ENCODE results near the gene PLXNA4.

GRCh38 chr7:132317701-132318351 lies 258.4 kb downstream of the PLXNA4 start:
- TF ChIP-seq POLR2A (IDR thresholded peaks at IDR 0.05; ENCODE audit: extremely low read depth, insufficient read length), result no peak
- TF ChIP-seq, protein P1, sequence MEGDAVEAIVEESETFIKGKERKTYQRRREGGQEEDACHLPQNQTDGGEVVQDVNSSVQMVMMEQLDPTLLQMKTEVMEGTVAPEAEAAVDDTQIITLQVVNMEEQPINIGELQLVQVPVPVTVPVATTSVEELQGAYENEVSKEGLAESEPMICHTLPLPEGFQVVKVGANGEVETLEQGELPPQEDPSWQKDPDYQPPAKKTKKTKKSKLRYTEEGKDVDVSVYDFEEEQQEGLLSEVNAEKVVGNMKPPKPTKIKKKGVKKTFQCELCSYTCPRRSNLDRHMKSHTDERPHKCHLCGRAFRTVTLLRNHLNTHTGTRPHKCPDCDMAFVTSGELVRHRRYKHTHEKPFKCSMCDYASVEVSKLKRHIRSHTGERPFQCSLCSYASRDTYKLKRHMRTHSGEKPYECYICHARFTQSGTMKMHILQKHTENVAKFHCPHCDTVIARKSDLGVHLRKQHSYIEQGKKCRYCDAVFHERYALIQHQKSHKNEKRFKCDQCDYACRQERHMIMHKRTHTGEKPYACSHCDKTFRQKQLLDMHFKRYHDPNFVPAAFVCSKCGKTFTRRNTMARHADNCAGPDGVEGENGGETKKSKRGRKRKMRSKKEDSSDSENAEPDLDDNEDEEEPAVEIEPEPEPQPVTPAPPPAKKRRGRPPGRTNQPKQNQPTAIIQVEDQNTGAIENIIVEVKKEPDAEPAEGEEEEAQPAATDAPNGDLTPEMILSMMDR (IDR thresholded peaks at IDR 0.05; ENCODE audit: low read depth, low read length), result no peak
